Thyroid gland (tissue), 4 donors: ENCODE results near the gene ARGLU1. TPM values are rescaled to one million over a fixed set of nuclear protein-coding genes. Genes with fewer than 3 reads are reported as not detected.
A peak's percentile ranks its signal among the peaks of the same experiment; 100 is the strongest.

ENCODE experiments used
- DNase-seq, 2 donors: peaks; one replicate each; pipeline ENCODE4 v3.0.0-alpha.2; 2019
- H3K27ac ChIP-seq, 3 donors: fragments of 200-600 bp; sonication (generic); 1 replicate in 2 of 3; 2 replicates in 1 of 3; pipeline ENCODE4 v1.5.1; 2016 to 2019; ENCODE audit warnings: mild to moderate bottlenecking in 1 of 3, moderate library complexity in 1 of 3
- H3K27me3 ChIP-seq: fragments of 200-600 bp; sonication (generic); one replicate; pipeline ENCODE4 v1.5.1; 2019
- H3K36me3 ChIP-seq, 2 donors: fragments of 200-600 bp; sonication (generic); one replicate each; pipeline ENCODE4 v1.5.1; 2016 to 2019
- H3K4me1 ChIP-seq, 2 donors: fragments of 200-600 bp; sonication (generic); one replicate each; pipeline ENCODE4 v1.5.1; 2017 to 2019
- H3K4me3 ChIP-seq, 3 donors: fragments of 200-600 bp; sonication (generic); replicated peaks in 1 of 3; 1 replicate in 2 of 3; 2 replicates in 1 of 3; pipeline ENCODE4 v1.5.1; 2016; ENCODE audit warnings: mild to moderate bottlenecking in 1 of 3
- H3K9me3 ChIP-seq: fragments of 200-600 bp; sonication (generic); one replicate; pipeline ENCODE4 v1.5.1; 2017
- CTCF ChIP-seq, 6 experiments: fragments of 200-600 bp in 3 of 6; fragments of 450-650 bp in 3 of 6; sonication (generic) in 3 of 6; IDR thresholded peaks; one replicate each; pipeline ENCODE4 v1.5.1; 2016 to 2019; ENCODE audit warnings: antibody characterized with exemption in 6 of 6, mild to moderate bottlenecking in 2 of 6, inconsistent platforms in 1 of 6, moderate library complexity in 1 of 6
- POLR2A ChIP-seq, 2 donors: fragments of 450-650 bp; IDR thresholded peaks; one replicate each; pipeline ENCODE4 v1.6.1; 2017; ENCODE audit warnings: antibody characterized with exemption in 2 of 2, mild to moderate bottlenecking in 2 of 2, moderate library complexity in 1 of 2
- WGBS, 2 donors: methylation state at CpG; one replicate each; pipeline ENCODE4 v1.1.5; 2017; 5-methylcytosine and 5-hydroxymethylcytosine counted together
- intact Hi-C: fragments of 100-400 bp; cut with DNase I; formaldehyde crosslinking; loops from one replicate; pipeline ENCODE4 v1.15.1; 2023
- total RNA-seq, 4 donors: library from RNA; depleted of rRNA; stranded (reverse); fragments of >200 nt; gene quantifications; one replicate each; pipeline ENCODE4 v1.2.3, GENCODE V29; 2016

ARGLU1 gene
- total RNA-seq, 4 donors from 2014 or later, result 73.9 to 165 (median 119) TPM

- 75 to 79% methylated on average over 4 of the region's 4 CpGs for WGBS, 2 donors
- no peaks in the 10 kb centered on the region for H3K9me3 ChIP-seq
- H3K27me3 ChIP-seq, result no peaks in the 10 kb centered on the region
- TF ChIP-seq POLR2A (IDR thresholded peaks at IDR 0.05), result no peak
- TF ChIP-seq CTCF (IDR thresholded peaks at IDR 0.05), result no peak
- DNase-seq, result no peak
- intact Hi-C loops, result no loop called here
- no peaks in the 10 kb centered on the region for H3K36me3 ChIP-seq
- H3K27ac ChIP-seq, result no peak overlapping the region
- peaks cover 6 to 18% of the 10 kb centered on the region in 2 donors for H3K4me1 ChIP-seq
- H3K4me3 ChIP-seq, result no peak overlapping the region
Measured at GRCh38 chr13:106499896-106500295, 68.0 kb downstream of the ARGLU1 start.

GRCh38 chr13:106499113-106499512 lies 68.8 kb downstream of the ARGLU1 start:
- peaks cover 6 to 18% of the 10 kb centered on the region in 2 donors for H3K4me1 ChIP-seq
- H3K27me3 ChIP-seq, result no peaks in the 10 kb centered on the region
- H3K4me3 ChIP-seq, result no peak overlapping the region
- no peak for DNase-seq
- H3K9me3 ChIP-seq, result no peaks in the 10 kb centered on the region
- no peaks in the 10 kb centered on the region for H3K36me3 ChIP-seq
- peak overlapping the region in 1 of 3 donors; percentile 35 for H3K27ac ChIP-seq
- WGBS, 2 donors, result 84 to 86% methylated on average over 2 of the region's 2 CpGs
- intact Hi-C loops, result no loop called here
- TF ChIP-seq POLR2A (IDR thresholded peaks at IDR 0.05) (no peak), CTCF (IDR thresholded peaks at IDR 0.05) (no peak)

- WGBS, 2 donors, result 53 to 59% methylated on average over 1 of the region's 1 CpG
- Histone ChIP-seq H3K4me1 (peaks cover 3 to 18% of the 10 kb centered on the region in 2 donors), H3K4me3 (no peak overlapping the region), H3K36me3 (no peaks in the 10 kb centered on the region), H3K27me3 (no peaks in the 10 kb centered on the region), H3K9me3 (no peaks in the 10 kb centered on the region), H3K27ac (peak overlapping the region in 1 of 3 donors; percentile 35)
- DNase-seq, result no peak
- intact Hi-C loops, result no loop called here
- TF ChIP-seq POLR2A (IDR thresholded peaks at IDR 0.05) (no peak), CTCF (IDR thresholded peaks at IDR 0.05) (no peak)
Measured at GRCh38 chr13:106498571-106498970, 69.4 kb downstream of the ARGLU1 start.

- peaks cover 0 to 4% of the 10 kb centered on the region in 2 donors for H3K36me3 ChIP-seq
- H3K27ac ChIP-seq, result peak overlapping the region in 1 of 3 donors; percentile 35
- TF ChIP-seq POLR2A (IDR thresholded peaks at IDR 0.05) (no peak), CTCF (IDR thresholded peaks at IDR 0.05) (no peak)
- 64 to 66% methylated on average over 3 of the region's 3 CpGs for whole genome bisulfite sequencing, 2 donors
- DNase-seq, result no peak
- H3K9me3 ChIP-seq, result no peaks in the 10 kb centered on the region
- no peaks in the 10 kb centered on the region for H3K27me3 ChIP-seq
- no peak overlapping the region for H3K4me3 ChIP-seq
- intact Hi-C loops, result no loop called here
- H3K4me1 ChIP-seq, result peaks cover 3 to 18% of the 10 kb centered on the region in 2 donors
Measured at GRCh38 chr13:106498158-106498557, 69.8 kb downstream of the ARGLU1 start.

GRCh38 chr13:106497079-106497478 lies 70.9 kb downstream of the ARGLU1 start:
- Histone ChIP-seq H3K36me3 (peaks cover 6 to 12% of the 10 kb centered on the region in 2 donors), H3K4me3 (no peak overlapping the region), H3K4me1 (peaks cover 3 to 18% of the 10 kb centered on the region in 2 donors), H3K9me3 (no peaks in the 10 kb centered on the region), H3K27me3 (no peaks in the 10 kb centered on the region), H3K27ac (peak overlapping the region in 1 of 3 donors; percentile 49)
- TF ChIP-seq POLR2A (IDR thresholded peaks at IDR 0.05) (no peak), CTCF (IDR thresholded peaks at IDR 0.05) (no peak)
- DNase-seq, result no peak
- intact Hi-C loops, result no loop called here
- 28 to 48% methylated on average over 1 of the region's 1 CpG for WGBS, 2 donors
